H1 (cell line): ENCODE results near the gene PUSL1. TPM values are rescaled to one million over a fixed set of nuclear protein-coding genes. Genes with fewer than 3 reads are reported as not detected.

Source experiments
- E2F6 ChIP-seq: IDR thresholded peaks from 2 replicates; pipeline ENCODE4 v1.6.1; 2012; ENCODE audit warnings: inconsistent platforms
- POLR2AphosphoS5 ChIP-seq: IDR thresholded peaks from 2 replicates; pipeline ENCODE4 v1.6.1; 2011; ENCODE audit warnings: low read depth, low read length
- YY1 ChIP-seq: IDR thresholded peaks from 2 replicates; pipeline ENCODE4 v1.6.1; 2011; ENCODE audit warnings: low read depth, mild to moderate bottlenecking, low read length
- polyA plus RNA-seq, 7 experiments: library from polyadenylated mRNA; depleted of rRNA in 3 of 7; stranded (reverse) in 5 of 7; unstranded in 2 of 7; fragments of >200 nt in 5 of 7; fragments of 200-250 nt in 2 of 7; gene quantifications; 1 replicate in 5 of 7; 2 replicates in 1 of 7; 4 replicates in 1 of 7; pipeline versions ENCODE4 v1.2.1 to v1.2.3, GENCODE V29; 2011 to 2013; ENCODE audit warnings: missing spikeins in 2 of 7, mixed read lengths in 2 of 7
- total RNA-seq: library from RNA; stranded (reverse); fragmentation: NEBNext Ultra II Directional; extraction: Animal tissue kit (Norgen Biotek cat#: 25700); gene quantifications from 2 replicates; pipeline ENCODE4 v1.2.1, GENCODE V29; 2021

The PUSL1 gene
- total and polyA plus RNA-seq, 2 of the 8 experiments (the other 6 are each of a cell fraction or from before 2014, with no cell fraction given), result 38.8 to 87.4 TPM

GRCh38 chr1:1290238-1290731 lies 18.1 kb upstream of the PUSL1 start (continued):
- no peak for TF ChIP-seq POLR2AphosphoS5
- no peak for TF ChIP-seq E2F6
- peak; percentile 37; the same call in 1 of the 2 replicates for TF ChIP-seq YY1
- TF ChIP-seq, all 59 proteins: peak for 7
